SH-SY5Y (cell line): ENCODE results near the gene KMT2D.

Source experiments
- GATA2 ChIP-seq: IDR thresholded peaks from 2 replicates; pipeline ENCODE4 v1.6.1; 2011; ENCODE audit warnings: mild to moderate bottlenecking, low read depth, low read length
- GATA3 ChIP-seq: IDR thresholded peaks from 2 replicates; pipeline ENCODE4 v1.6.1; 2011; ENCODE audit warnings: low read depth, mild to moderate bottlenecking, low read length, moderate library complexity

KMT2D gene

DNA sequence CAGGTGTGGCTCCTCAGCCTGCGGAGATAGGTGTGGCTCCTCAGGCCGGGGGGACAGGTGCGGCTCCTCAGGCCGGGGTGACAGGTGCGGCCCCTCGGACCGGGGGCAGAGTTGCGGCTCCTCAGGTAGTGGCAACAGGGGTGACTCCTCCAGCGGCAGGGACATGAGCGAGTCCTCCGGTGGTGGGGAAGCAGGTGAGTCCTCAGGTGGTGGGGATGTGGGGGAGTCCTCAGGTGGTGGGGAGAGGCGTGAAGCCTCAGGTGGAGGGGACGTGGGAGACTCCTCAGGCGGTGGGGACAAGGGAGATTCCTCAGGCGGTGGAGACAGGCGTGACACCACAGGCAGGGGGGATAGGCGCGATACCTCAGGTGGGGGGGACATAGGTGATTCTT, 9.2 kb downstream of the KMT2D start:
- no peak for TF ChIP-seq GATA3
- no peak for TF ChIP-seq GATA2

- TF ChIP-seq GATA2 (no peak), GATA3 (no peak)
Observed at GRCh38 chr12:49050507-49051372, 9.9 kb downstream of the KMT2D start.

DNA sequence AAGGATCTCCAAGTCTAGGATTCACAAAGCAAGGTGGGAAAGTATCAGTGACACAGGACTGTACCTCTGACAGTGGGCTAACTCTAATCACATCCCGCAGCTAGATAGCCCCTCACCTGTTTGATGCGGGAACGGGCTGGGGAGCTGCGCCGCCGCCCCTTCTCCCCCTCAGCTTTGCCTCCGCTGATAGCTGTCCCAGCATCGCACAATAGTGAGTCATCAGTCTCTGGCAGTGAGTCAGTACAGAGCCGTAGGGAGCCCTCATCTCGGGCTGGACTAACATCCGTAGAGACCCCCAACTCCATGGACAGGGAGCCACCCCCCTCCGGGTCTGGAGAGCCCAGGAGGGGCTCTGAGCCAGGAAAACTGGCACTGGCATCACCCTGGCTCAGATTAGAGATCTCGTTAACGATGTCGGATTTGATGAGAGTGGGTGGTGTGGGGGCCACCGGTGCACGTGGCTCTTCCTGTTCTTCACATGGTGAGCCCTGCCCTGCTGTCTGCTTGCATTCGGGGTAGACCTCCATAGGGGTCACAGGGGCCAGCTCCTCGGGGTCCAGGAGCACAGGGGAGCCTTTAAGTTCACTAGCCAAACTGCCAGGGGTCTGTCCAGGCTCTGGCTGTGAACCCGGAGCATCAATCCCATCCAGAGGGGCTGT, 10.9 kb downstream of the KMT2D start:
- TF ChIP-seq GATA3 (no peak), GATA2 (no peak)

DNA sequence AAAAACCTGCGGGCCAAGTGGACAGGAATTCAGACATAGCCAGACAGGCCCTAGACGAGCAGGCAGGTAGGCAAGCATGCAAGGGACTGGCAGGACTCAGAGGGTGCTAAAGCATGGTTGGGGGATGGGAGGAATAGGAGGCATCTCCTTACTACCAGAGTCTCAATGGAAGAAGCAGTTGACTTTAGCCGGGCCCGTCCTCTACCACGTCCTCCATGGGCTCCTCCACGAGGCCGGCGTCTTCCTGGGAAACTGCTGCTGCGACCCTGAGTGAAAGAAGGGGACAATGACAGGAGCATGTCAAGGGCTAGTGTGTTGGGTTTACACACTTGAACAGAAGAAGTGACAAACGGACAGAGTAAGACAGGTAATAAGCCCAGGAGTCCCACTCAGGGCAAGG, 11.6 kb downstream of the KMT2D start:
- no peak for TF ChIP-seq GATA2
- TF ChIP-seq GATA3: no peak

- no peak for TF ChIP-seq GATA2
- TF ChIP-seq GATA3: no peak
Observed at GRCh38 chr12:49046129-49046895, 14.3 kb downstream of the KMT2D start.

- no peak for TF ChIP-seq GATA2
- no peak for TF ChIP-seq GATA3
Observed at GRCh38 chr12:49044660-49045059, 15.9 kb downstream of the KMT2D start.

DNA sequence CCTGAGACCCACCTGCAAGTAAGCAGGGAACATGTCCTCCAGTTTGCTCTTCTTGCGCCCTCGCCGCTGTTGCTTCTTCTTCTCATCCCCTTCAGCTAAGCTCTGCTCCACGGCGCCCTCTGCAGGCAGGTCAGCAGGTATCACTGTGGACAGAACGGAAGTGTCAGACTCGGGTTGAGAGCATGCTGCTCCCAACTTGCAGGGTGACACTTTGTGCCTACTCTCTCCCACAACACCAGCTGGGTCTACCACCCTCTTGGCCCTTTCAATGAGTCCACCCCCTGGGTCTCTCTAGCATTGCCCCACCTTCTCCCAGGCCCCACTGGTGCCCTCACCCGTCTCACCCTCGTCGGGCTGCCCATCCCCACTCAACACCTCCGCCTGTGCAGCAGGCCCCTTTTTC, 16.7 kb downstream of the KMT2D start:
- no peak for TF ChIP-seq GATA3
- TF ChIP-seq GATA2: no peak

- TF ChIP-seq GATA2 (no peak), GATA3 (no peak)
Observed at GRCh38 chr12:49043241-49043640, 17.4 kb downstream of the KMT2D start.

DNA sequence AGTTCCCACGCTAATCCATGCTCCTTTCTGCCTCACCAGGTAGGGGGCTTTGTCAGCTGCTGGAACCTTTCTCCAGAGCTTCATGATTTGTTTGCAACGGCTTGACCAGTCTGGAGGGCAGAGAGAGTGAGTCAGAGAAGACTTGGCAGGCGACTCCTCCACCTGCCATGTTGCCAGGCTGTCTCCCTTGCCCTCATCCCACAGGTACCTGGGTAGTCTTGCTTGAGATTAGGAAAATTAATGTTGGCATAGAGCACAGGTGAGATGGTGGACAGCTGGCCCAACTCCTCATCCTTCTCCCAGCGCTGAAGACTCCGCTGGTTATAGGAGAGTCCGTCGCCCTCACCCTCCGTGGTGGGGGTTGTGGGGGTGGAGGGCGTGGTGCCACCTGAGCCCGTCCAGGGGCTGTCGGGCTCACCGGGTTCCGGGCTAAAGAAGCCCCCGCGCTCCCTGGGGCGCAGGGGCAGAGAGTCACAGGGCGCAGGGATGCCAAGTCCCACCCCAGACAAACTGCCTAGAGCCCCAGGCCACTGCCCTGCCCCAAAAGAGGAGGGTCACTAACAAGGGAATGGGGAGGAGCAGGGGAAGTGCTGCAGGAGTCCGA, 18.6 kb downstream of the KMT2D start:
- TF ChIP-seq GATA2: no peak
- TF ChIP-seq GATA3: no peak

GRCh38 chr12:49041036-49041880, 19.3 kb downstream of the KMT2D start:
- TF ChIP-seq GATA2: no peak
- TF ChIP-seq GATA3: no peak

DNA sequence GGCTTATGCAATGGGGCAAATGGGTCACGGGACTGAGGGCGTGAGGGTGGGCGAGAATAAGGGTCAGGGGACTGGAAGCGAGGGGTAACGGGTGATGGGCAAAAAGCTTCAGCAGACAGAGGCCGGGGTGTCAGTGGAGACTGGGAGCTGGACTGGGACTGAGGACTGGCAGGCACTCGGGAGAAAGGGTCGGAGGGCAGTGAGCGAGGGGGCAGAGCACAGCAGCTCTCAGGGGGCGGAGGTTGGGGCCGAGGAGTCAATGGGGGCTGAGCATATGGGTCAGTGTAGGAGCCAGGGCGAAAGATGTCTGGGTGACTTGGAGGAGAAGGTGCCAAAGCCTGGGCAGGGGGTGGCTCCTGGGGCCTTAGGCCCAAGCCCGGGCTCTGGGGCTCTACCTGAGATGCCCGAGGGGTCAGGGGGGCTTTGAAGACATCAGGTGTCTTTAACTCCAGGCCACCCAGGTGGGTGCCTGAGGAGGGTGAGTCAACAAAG, 20.2 kb downstream of the KMT2D start:
- TF ChIP-seq GATA2 (no peak), GATA3 (no peak)

- TF ChIP-seq GATA2 (no peak), GATA3 (no peak)
Observed at GRCh38 chr12:49039421-49040363, 20.9 kb downstream of the KMT2D start.
